ENCODE data around the gene LSP1. TPM values are rescaled to one million over a fixed set of nuclear protein-coding genes. Genes with fewer than 3 reads are reported as not detected.

LSP1 gene
- total and polyA plus RNA-seq, 2 of the 4 experiments (the other 2 are of a cell fraction) = not detected

GRCh38 chr11:1873048-1873812 lies 20.3 kb downstream of the LSP1 start:
- dilution Hi-C loops (cut with HindIII; ENCODE audit: low sequenced_read_pairs, unreplicated experiment) = no loop called here
- intact Hi-C loops (cut with micrococcal nuclease) = no loop called here
- H4K8ac ChIP-seq (ENCODE audit: low read depth in 2 of 2, low read length in 2 of 2) = no peak overlapping the region
- no peak overlapping the region for H3K4me2 ChIP-seq (ENCODE audit: low read depth, low read length)
- no TSS peak for BruUV-seq (replicated peaks)
- no peak overlapping the region for H3K56ac ChIP-seq (ENCODE audit: extremely low read depth, insufficient read depth, low read length)
- H2AK5ac ChIP-seq (ENCODE audit: low read depth, low read length) = no peak overlapping the region
- H2BK20ac ChIP-seq (ENCODE audit: low read depth, low read length) = no peak overlapping the region
- CTCF ChIA-PET = no interaction called here
- no peak overlapping the region for H2BK120ac ChIP-seq (ENCODE audit: low read depth, low read length)
- H3K27ac ChIP-seq (ENCODE audit: insufficient read depth, low read length) = no peak overlapping the region
- no peak overlapping the region for H4K5ac ChIP-seq (ENCODE audit: low read depth, low read length)
- H3K9me1 ChIP-seq (ENCODE audit: insufficient read depth, low read length) = no peaks in the 10 kb centered on the region
- H2AFZ ChIP-seq (replicated peaks; ENCODE audit: low read length, poor library complexity) = peak overlapping the region; percentile 51
- no peak overlapping the region for H3K4ac ChIP-seq (ENCODE audit: low read depth, low read length)
- DNase-seq (peak; percentile 24), ATAC-seq (ENCODE audit: low read depth) (peak; percentile 27; the same call in 1 of the 2 replicates)
- no peak overlapping the region for H2AK9ac ChIP-seq (replicated peaks; ENCODE audit: low read depth, low read length, poor library complexity)
- H2BK15ac ChIP-seq (ENCODE audit: low read depth, low read length) = no peak overlapping the region
- H3K4me1 ChIP-seq (ENCODE audit: control insufficient read depth, insufficient read depth, low read length) = peaks cover 3% of the 10 kb centered on the region; the same call in 1 of the 2 replicates
- no peak overlapping the region for H4K91ac ChIP-seq (ENCODE audit: insufficient read depth, low read depth, low read length)
- no peak overlapping the region for H3K18ac ChIP-seq (ENCODE audit: low read depth, low read length)
- H3K23ac ChIP-seq (ENCODE audit: low read depth, low read length) = no peak overlapping the region
- POLR2A ChIA-PET (ENCODE audit: unreplicated experiment) = no interaction called here
- no peaks in the 10 kb centered on the region for H3K9me3 ChIP-seq (ENCODE audit: control insufficient read depth, insufficient read depth, low read length)
- H3K4me3 ChIP-seq (ENCODE audit: insufficient read depth, low read depth, low read length) = no peak overlapping the region
- no peaks in the 10 kb centered on the region for H3K36me3 ChIP-seq (ENCODE audit: control insufficient read depth, insufficient read depth, low read length)
- TF ChIP-seq, protein P1, sequence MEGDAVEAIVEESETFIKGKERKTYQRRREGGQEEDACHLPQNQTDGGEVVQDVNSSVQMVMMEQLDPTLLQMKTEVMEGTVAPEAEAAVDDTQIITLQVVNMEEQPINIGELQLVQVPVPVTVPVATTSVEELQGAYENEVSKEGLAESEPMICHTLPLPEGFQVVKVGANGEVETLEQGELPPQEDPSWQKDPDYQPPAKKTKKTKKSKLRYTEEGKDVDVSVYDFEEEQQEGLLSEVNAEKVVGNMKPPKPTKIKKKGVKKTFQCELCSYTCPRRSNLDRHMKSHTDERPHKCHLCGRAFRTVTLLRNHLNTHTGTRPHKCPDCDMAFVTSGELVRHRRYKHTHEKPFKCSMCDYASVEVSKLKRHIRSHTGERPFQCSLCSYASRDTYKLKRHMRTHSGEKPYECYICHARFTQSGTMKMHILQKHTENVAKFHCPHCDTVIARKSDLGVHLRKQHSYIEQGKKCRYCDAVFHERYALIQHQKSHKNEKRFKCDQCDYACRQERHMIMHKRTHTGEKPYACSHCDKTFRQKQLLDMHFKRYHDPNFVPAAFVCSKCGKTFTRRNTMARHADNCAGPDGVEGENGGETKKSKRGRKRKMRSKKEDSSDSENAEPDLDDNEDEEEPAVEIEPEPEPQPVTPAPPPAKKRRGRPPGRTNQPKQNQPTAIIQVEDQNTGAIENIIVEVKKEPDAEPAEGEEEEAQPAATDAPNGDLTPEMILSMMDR (conservative IDR thresholded peaks at IDR 0.05; ENCODE audit: low read depth, low read length) = no peak
- TF ChIP-seq SMC3 (IDR thresholded peaks at IDR 0.05; ENCODE audit: low read depth, low read length) (no peak), POLR2A (IDR thresholded peaks at IDR 0.05; ENCODE audit: low read depth, low read length) (no peak), MXI1 (IDR thresholded peaks at IDR 0.05; ENCODE audit: borderline replicate concordance, low read depth, low read length) (no peak), USF2 (IDR thresholded peaks at IDR 0.05; ENCODE audit: low read depth, low read length) (no peak), BHLHE40 (IDR thresholded peaks at IDR 0.05; ENCODE audit: low read depth, low read length) (no peak), RAD21 (IDR thresholded peaks at IDR 0.05; ENCODE audit: low read length) (no peak), RFX5 (IDR thresholded peaks at IDR 0.05; ENCODE audit: low read depth, low read length) (no peak), FOS (IDR thresholded peaks at IDR 0.05; ENCODE audit: low read depth, low read length) (no peak), MAZ (IDR thresholded peaks at IDR 0.05; ENCODE audit: borderline replicate concordance, low read depth, low read length) (no peak), NFE2L2 (IDR thresholded peaks at IDR 0.05; ENCODE audit: low read depth, low read length) (no peak), CHD1 (IDR thresholded peaks at IDR 0.05; ENCODE audit: low read depth, low read length) (no peak), MAFK (IDR thresholded peaks at IDR 0.05; ENCODE audit: low read depth, low read length) (no peak), CEBPB (IDR thresholded peaks at IDR 0.05; ENCODE audit: low read depth, low read length) (no peak), RCOR1 (IDR thresholded peaks at IDR 0.05; ENCODE audit: insufficient replicate concordance, low read length) (no peak)
- TF ChIP-seq, protein P2, sequence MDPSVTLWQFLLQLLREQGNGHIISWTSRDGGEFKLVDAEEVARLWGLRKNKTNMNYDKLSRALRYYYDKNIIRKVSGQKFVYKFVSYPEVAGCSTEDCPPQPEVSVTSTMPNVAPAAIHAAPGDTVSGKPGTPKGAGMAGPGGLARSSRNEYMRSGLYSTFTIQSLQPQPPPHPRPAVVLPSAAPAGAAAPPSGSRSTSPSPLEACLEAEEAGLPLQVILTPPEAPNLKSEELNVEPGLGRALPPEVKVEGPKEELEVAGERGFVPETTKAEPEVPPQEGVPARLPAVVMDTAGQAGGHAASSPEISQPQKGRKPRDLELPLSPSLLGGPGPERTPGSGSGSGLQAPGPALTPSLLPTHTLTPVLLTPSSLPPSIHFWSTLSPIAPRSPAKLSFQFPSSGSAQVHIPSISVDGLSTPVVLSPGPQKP (IDR thresholded peaks at IDR 0.05; ENCODE audit: borderline replicate concordance, low read depth, low read length) = no peak
- in situ Hi-C loops (cut with MboI; ENCODE audit: low sequenced_read_pairs) = no loop called here
- no peaks in the 10 kb centered on the region for H4K20me1 ChIP-seq (ENCODE audit: insufficient read depth, low read length)
- H3K14ac ChIP-seq (replicated peaks; ENCODE audit: low read depth, low read length) = no peak overlapping the region
- peaks cover 21% of the 10 kb centered on the region; the same call in 1 of the 2 replicates for H3K27me3 ChIP-seq (ENCODE audit: control insufficient read depth, insufficient read depth, low read length)
- no peak overlapping the region for H2BK5ac ChIP-seq (ENCODE audit: low read depth, low read length, poor library complexity, severe bottlenecking)
- no peak overlapping the region for H3K9ac ChIP-seq (ENCODE audit: low read depth, low read length)
- 13% methylated on average over 1 of the region's 11 CpGs; no CpG with 5 or more reads in 1 of the 2 experiments for WGBS, 2 experiments (ENCODE audit: extremely low coverage in 2 of 2, insufficient read length in 1 of 2)
- no peaks in the 10 kb centered on the region for H3K79me1 ChIP-seq (ENCODE audit: low read depth in 1 of 2, low read length in 2 of 2)
